HG03108 (cell line): ENCODE data around the gene KRT6A.
"Not testable (repeated sequence)": the region's sequence is repeated elsewhere in the genome, so short reads cannot be mapped to it uniquely, and the experiment has no call there.

Source experiments
- ATAC-seq: cut with Tn5 transposase; IDR thresholded peaks from one replicate; pipeline ENCODE4 v1.9.1; 2021; ENCODE audit warnings: moderate library complexity; ENCODE audit not compliant: unreplicated experiment

Gene KRT6A

DNA sequence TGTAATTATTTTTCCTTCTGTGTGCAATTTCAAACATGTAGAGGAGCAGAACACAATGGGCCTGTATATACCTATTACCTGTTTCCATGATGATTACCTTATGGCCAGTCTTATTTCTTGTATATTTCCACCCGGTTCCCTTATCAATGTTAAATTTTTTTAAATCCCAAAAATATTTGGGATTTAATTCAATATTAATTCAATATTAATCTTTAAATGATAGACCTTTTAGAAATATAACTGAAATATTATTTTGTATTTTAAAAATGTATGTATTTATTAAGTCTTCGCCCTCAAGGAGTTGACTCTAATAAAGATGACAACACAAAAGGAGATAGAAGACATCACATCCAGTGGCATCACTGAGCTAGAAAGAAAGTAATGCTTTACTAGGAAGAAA, 18.8 kb downstream of the KRT6A start:
- ATAC-seq, result no peak

- ATAC-seq, result no peak
Measured at GRCh38 chr12:52473768-52474167, 19.3 kb downstream of the KRT6A start, which contains the start of gene KRT6C. TSS of gene KRT6C (minus strand) at chr12:52473805. CDS start at chr12:52473737, 68 bp downstream.

GRCh38 chr12:52469853-52470252, 23.2 kb downstream of the KRT6A start:
- ATAC-seq, result no peak

GRCh38 chr12:52464897-52465296, 28.2 kb downstream of the KRT6A start:
- ATAC-seq, result no peak

DNA sequence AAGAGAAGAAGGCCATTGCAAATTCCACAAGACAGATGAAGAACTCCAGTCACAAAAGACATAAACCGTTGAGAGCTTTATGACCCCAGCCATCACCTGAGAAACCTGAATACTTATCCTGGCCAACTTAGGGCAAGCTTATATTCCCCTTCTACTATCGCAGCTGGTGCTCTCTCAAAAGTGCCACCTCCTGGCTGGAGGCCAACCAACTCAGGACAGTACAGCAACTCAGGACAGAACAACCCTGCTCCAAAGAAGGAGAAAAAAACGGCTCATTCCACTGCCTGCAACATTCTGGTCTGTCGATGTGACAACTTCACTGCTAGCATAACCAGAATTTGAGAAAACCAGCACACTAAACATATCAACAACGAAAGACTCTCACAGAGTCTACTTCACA, 31.4 kb downstream of the KRT6A start:
- no peak for ATAC-seq

- no peak for ATAC-seq
Measured at GRCh38 chr12:52458861-52459260, 34.2 kb downstream of the KRT6A start.

GRCh38 chr12:52455821-52456220, 37.2 kb downstream of the KRT6A start:
- ATAC-seq, result no peak

DNA sequence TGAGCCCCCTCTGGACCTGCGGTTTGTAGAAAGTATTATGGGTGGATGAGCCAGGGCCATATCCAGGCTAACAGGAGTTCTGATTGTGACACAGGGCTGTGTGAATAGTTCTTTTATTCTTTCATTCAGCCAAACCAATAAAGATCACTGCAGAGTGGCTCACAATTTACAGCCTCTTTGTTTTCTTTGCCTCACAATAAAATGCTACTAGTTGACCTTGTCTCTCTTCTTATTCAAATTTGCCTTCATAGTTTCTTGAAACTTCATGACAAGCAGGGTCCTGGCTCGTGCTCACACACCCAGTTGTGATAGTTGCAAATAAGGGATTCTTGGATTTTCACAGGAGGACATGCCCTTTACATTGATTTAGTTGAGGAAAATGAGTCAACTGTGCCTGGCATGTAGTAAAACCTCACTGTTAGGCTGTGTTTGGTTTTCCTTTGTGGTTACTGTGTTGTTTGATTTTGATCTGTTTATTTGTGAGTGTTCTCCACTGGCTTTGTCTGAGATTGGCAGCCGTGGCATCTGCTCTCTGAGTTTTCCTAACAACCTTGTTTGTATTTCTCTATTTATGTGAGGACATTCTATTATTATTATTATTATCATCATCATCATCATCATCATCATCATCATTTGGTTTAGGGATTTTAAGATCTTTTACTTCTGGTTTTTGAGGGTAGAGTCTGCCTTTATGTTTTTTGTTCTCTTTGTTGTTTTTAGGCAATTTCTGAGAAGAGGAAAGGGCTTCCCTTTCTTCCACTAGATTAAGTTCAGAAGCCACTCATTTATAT, 38.5 kb downstream of the KRT6A start:
- ATAC-seq, result no peak

GRCh38 chr12:52452101-52452500, 41.0 kb downstream of the KRT6A start, which contains the start of gene KRT6B:
TSS of gene KRT6B (minus strand) at chr12:52452146. CDS start at chr12:52452078, 68 bp downstream.
- ATAC-seq, result no peak

GRCh38 chr12:52448228-52448627, 44.8 kb downstream of the KRT6A start:
- ATAC-seq, result no peak

- ATAC-seq, result not testable (repeated sequence)
Measured at GRCh38 chr12:52447196-52447595, 45.9 kb downstream of the KRT6A start.

DNA sequence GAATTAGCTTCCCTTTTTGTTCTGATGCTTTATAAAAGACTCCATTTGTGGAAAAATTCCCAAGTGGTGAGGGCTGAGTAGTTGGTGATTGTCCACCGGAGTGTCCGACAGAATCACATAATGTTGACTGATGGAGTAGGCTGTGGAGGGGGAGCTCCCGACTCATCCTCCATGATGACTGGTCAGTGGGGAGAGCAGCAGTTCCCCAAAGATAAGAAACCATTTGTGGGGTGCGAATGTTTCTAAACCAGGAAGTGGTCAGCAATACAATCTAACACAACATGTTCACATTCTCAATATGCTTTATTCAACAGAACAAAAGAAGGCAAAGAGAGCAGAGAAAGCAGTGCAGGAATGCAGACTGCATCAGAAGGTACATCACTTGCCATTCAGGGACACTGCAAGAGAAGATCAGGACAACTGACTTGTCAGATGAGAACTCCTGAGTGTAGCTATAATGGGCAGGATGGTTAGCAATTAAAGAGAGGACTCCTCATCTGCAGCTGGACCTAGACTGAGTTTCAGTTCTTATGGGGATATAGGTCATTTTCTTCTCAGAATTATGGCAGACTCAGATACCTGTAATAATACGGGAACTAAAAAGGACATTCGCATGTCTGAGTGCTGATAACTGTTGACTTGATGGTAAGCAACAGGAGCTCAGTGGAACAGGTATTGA, 46.6 kb downstream of the KRT6A start:
- ATAC-seq, result no peak

DNA sequence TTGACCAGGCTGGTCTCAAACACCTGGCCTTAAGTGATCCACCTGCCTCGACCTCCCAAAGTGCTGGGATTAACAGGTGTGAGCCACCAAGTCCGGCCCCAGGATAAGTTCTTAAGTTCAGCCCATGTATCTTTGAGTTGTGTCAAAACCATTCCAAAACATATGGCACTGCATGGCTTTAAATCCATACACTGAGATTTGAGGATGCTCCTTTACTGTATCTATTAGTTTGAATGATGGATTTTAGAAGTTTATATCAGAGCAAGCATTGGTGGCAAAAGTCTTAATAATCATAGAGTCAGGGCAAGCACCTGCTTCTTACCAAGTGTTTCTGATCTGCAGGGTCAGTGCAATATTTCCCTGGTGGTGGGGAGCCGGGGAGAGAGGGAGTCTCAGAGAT, 47.2 kb downstream of the KRT6A start:
- no peak for ATAC-seq

GRCh38 chr12:52444647-52445595, 48.1 kb downstream of the KRT6A start:
- no peak for ATAC-seq

- no peak for ATAC-seq
Measured at GRCh38 chr12:52443966-52444365, 49.1 kb downstream of the KRT6A start.

DNA sequence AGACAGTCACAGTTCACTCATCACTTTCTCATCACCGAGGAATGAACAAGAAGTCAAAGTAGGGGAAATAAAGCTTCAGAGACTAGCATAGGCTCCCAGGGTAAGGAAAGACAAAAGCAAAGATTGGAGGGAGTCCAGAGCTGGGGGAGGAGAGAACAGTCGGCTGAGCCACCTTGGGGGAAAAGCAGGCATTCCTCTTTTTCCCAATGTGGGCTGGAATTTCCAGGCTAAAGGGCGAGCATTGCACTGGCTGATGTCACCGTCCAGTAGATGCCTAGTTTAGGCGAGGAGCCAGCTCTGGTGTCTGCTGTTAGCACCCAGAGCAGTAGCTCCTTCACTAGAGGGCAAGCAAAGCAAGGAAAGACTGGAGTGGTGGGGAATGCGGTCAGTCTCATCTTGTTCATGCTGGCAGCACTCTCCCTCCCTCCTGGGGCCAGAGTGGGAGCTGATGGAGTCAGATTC, 50.4 kb downstream of the KRT6A start:
- no peak for ATAC-seq

DNA sequence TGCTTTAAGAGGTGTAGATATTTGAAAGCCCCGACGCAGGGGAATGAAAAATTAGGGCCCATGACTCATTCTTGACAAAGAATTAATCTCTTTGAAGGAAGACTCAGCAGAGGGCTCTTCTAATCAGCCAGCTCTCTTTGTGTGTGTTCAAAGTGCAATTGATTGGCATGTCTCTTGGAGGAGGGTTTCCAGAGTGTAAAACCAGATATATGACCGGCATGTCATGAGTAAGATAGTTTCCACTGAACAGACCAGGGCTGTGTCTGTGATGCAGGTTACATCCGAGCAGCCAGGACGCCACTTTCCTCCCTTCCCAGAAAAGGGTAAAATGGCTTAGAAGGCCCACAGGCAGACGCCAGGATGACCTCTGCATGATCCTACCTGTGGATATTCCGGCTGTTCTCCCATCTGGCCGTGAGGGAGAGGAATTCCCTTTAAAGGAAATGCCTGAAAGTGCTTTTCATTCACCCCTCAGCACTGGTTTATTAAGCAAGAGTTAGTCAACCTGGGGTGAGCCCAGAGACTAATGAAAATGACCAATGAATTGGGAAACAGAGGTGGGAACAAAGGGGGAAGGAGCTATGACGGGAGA, 51.6 kb downstream of the KRT6A start:
- ATAC-seq, result no peak

DNA sequence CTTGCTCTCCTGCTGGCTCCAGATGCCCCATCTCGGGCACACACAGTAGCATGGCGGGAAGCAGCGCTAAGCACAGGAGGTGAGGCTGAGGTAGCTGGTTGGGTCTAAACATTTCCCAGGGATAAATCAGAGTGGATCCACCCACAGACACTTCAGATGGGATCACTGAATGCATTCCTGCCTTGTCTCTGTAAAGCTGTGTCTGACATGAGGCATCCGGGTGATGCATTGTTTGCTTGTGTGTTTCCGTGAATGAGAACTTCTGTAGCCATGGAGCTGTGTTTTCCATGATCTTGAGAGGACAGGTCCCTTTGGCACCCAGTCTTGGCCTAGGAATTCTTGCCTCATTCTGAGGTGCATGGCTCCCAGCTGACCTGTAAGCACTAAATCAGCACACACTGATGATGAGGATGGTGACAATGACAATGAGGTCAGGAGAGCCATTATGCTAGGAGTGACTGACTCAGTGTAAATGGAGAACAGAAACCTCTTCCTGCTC, 52.2 kb downstream of the KRT6A start:
- no peak for ATAC-seq

- no peak for ATAC-seq
Measured at GRCh38 chr12:52439845-52440244, 53.2 kb downstream of the KRT6A start.

GRCh38 chr12:52439420-52439819, 53.6 kb downstream of the KRT6A start:
- ATAC-seq, result no peak
